Liver (tissue), 3 donors: ENCODE measurements around the gene ARHGAP27.

Experiments
- ATF3 ChIP-seq: IDR thresholded peaks from 2 replicates; pipeline ENCODE4 v1.6.1; 2016; ENCODE audit warnings: antibody characterized with exemption
- EGR1 ChIP-seq, 2 donors: IDR thresholded peaks; 2 replicates each; pipeline ENCODE4 v1.6.1; 2016 to 2018; ENCODE audit warnings: antibody characterized with exemption in 2 of 2, low read depth in 2 of 2
- FOXA1 ChIP-seq: IDR thresholded peaks from 2 replicates; pipeline ENCODE4 v1.6.1; 2016; ENCODE audit warnings: antibody characterized with exemption
- FOXA2 ChIP-seq: IDR thresholded peaks from 2 replicates; pipeline ENCODE4 v1.6.1; 2016; ENCODE audit warnings: antibody characterized with exemption
- JUND ChIP-seq, 2 donors: IDR thresholded peaks; 2 replicates each; pipeline ENCODE4 v1.6.1; 2016; ENCODE audit warnings: antibody characterized with exemption in 2 of 2
- MAX ChIP-seq: IDR thresholded peaks from 2 replicates; pipeline ENCODE4 v1.6.1; 2016; ENCODE audit warnings: antibody characterized with exemption
- RAD21 ChIP-seq, 2 donors: IDR thresholded peaks; 2 replicates each; pipeline ENCODE4 v1.6.1; 2016; ENCODE audit warnings: antibody characterized with exemption in 2 of 2, mild to moderate bottlenecking in 2 of 2
- RXRA ChIP-seq, 2 donors: IDR thresholded peaks; 2 replicates each; pipeline ENCODE4 v1.6.1; 2017 to 2018; ENCODE audit warnings: antibody characterized with exemption in 2 of 2, mild to moderate bottlenecking in 1 of 2
- SP1 ChIP-seq: IDR thresholded peaks from 2 replicates; pipeline ENCODE4 v1.6.1; 2018; ENCODE audit warnings: antibody characterized with exemption, mild to moderate bottlenecking
- TAF1 ChIP-seq: conservative IDR thresholded peaks from 2 replicates; pipeline ENCODE4 v1.6.1; 2016; ENCODE audit warnings: antibody characterized with exemption, mild to moderate bottlenecking
- YY1 ChIP-seq: IDR thresholded peaks from 2 replicates; pipeline ENCODE4 v1.6.1; 2016; ENCODE audit warnings: antibody characterized with exemption, mild to moderate bottlenecking
- TF ChIP-seq, protein P1 (sequence below): fragments of 150-350 bp; IDR thresholded peaks from 2 replicates; pipeline ENCODE4 v1.5.1; 2017; ENCODE audit warnings: improper control_type of control experiment, low read depth, low read length; ENCODE audit not compliant: missing input control
- TF ChIP-seq, protein P2 (sequence below): IDR thresholded peaks from 2 replicates; pipeline ENCODE4 v1.6.1; 2016; ENCODE audit warnings: antibody characterized with exemption, mild to moderate bottlenecking
- donor health status: healthy.
- donor health status: healthy.

DNA sequence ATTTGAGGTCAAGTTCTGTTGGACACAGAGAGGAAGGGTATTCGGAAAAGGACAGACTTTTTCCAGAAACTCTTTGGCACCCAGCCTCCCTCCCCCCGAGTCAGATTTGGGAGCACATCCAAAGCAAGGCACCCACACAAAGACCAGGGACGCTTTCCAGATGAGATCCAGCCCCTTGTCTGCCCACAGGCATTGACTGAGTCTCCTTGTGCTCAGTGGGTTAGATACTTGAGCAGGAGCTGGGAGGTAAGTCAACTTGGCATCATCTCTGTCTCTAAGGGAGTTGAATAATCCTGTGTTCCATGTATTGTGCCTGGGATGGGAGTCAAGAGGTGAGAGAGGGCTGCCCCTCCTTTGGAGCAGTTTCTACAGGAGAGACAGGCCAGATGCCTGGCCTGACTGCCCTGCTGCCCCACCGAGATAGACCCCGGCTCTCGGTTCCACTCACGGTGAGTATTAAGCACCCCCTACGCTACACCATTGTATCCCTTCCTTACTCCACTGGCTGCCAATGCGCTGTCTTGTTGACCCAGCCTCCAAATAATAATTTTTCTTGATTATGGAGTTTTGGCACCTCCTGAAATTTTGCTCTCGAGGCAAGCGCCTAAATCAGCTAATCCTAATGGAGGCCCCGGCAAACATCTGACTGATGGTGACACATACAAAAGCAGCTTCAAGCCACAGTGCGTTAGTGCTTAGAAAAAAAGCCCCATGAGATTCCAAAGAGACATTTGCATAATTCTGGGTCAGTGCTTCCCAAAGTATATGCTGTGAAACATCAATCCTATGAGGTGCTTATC, 86.3 kb downstream of the ARHGAP27 start:
- TF ChIP-seq TAF1 (no peak), YY1 (no peak), MAX (no peak), ATF3 (no peak), RAD21 (IDR thresholded peaks at IDR 0.05) (no peak), EGR1 (IDR thresholded peaks at IDR 0.05; ENCODE audit: low read depth in 2 of 2) (no peak), JUND (IDR thresholded peaks at IDR 0.05) (no peak), RXRA (IDR thresholded peaks at IDR 0.05) (no peak), FOXA2 (no peak), SP1 (no peak), FOXA1 (no peak)
- TF ChIP-seq, protein P1, sequence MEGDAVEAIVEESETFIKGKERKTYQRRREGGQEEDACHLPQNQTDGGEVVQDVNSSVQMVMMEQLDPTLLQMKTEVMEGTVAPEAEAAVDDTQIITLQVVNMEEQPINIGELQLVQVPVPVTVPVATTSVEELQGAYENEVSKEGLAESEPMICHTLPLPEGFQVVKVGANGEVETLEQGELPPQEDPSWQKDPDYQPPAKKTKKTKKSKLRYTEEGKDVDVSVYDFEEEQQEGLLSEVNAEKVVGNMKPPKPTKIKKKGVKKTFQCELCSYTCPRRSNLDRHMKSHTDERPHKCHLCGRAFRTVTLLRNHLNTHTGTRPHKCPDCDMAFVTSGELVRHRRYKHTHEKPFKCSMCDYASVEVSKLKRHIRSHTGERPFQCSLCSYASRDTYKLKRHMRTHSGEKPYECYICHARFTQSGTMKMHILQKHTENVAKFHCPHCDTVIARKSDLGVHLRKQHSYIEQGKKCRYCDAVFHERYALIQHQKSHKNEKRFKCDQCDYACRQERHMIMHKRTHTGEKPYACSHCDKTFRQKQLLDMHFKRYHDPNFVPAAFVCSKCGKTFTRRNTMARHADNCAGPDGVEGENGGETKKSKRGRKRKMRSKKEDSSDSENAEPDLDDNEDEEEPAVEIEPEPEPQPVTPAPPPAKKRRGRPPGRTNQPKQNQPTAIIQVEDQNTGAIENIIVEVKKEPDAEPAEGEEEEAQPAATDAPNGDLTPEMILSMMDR: no peak
- TF ChIP-seq, protein P2, sequence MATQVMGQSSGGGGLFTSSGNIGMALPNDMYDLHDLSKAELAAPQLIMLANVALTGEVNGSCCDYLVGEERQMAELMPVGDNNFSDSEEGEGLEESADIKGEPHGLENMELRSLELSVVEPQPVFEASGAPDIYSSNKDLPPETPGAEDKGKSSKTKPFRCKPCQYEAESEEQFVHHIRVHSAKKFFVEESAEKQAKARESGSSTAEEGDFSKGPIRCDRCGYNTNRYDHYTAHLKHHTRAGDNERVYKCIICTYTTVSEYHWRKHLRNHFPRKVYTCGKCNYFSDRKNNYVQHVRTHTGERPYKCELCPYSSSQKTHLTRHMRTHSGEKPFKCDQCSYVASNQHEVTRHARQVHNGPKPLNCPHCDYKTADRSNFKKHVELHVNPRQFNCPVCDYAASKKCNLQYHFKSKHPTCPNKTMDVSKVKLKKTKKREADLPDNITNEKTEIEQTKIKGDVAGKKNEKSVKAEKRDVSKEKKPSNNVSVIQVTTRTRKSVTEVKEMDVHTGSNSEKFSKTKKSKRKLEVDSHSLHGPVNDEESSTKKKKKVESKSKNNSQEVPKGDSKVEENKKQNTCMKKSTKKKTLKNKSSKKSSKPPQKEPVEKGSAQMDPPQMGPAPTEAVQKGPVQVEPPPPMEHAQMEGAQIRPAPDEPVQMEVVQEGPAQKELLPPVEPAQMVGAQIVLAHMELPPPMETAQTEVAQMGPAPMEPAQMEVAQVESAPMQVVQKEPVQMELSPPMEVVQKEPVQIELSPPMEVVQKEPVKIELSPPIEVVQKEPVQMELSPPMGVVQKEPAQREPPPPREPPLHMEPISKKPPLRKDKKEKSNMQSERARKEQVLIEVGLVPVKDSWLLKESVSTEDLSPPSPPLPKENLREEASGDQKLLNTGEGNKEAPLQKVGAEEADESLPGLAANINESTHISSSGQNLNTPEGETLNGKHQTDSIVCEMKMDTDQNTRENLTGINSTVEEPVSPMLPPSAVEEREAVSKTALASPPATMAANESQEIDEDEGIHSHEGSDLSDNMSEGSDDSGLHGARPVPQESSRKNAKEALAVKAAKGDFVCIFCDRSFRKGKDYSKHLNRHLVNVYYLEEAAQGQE: no peak
